GM20000 (cell line): Measurements from ENCODE around the gene CUL3.
A peak's percentile ranks its signal among the peaks of the same experiment; 100 is the strongest.

ENCODE experiments used
- DNase-seq: peaks from one replicate; pipeline ENCODE4 v3.0.0; 2012; ENCODE audit warnings: low spot score
- CTCF ChIP-seq: IDR thresholded peaks from 2 replicates; pipeline ENCODE4 v1.5.1; 2012; ENCODE audit warnings: mild to moderate bottlenecking, control low read depth; ENCODE audit errors: extremely low read depth, missing control alignments

CUL3 gene

GRCh38 chr2:224585211-224586088 is at the start of gene CUL3:
Gene CUL3 (minus strand): TSS chr2:224585363. CDS start chr2:224585009, 354 bp downstream.
- DNase-seq: peak; percentile 98
- no peak for TF ChIP-seq CTCF

GRCh38 chr2:224630659-224631550 is 45.7 kb upstream of the CUL3 start:
- no peak for TF ChIP-seq CTCF
- DNase-seq: no peak

GRCh38 chr2:224628416-224628815 is 43.3 kb upstream of the CUL3 start:
- no peak for TF ChIP-seq CTCF
- DNase-seq: no peak

GRCh38 chr2:224626735-224627134 is 41.6 kb upstream of the CUL3 start:
- no peak for TF ChIP-seq CTCF
- no peak for DNase-seq

GRCh38 chr2:224613543-224614286 is 28.6 kb upstream of the CUL3 start:
- DNase-seq: no peak
- TF ChIP-seq CTCF: no peak

GRCh38 chr2:224612578-224612977 is 27.4 kb upstream of the CUL3 start:
- no peak for DNase-seq
- no peak for TF ChIP-seq CTCF
